Activated gamma-delta T cell treated with Interleukin-2 at 50 U/mL for 16 hours (primary cell): ENCODE measurements around the gene PHLPP1.

ENCODE experiments used
- DNase-seq: peaks from one replicate; pipeline ENCODE4 v3.0.0-alpha.2; 2020

The PHLPP1 gene

GRCh38 chr18:63025251-63026090, 310.1 kb downstream of the PHLPP1 start:
- DNase-seq = no peak

- no peak for DNase-seq
These were observed 313.0 kb downstream of the PHLPP1 start for GRCh38 chr18:63028380-63028779.
